Dendritic cell treated with granulocyte-macrophage colony-stimulating factor and Interleukin-4, amounts not matched to agents 40 ng/mL and 50 ng/mL, for 4 days (primary cell): ENCODE measurements around the gene APH1A.
A peak's percentile ranks its signal among the peaks of the same experiment; 100 is the strongest.
"Not testable (repeated sequence)": the region's sequence is repeated elsewhere in the genome, so short reads cannot be mapped to it uniquely, and the experiment has no call there.

ENCODE experiments used
- H3K27ac Mint-ChIP-seq: one replicate; pipeline ENCODE4 v1.8.0; 2022; ENCODE audit warnings: mild to moderate bottlenecking, mixed read lengths
- H3K27me3 Mint-ChIP-seq: one replicate; pipeline ENCODE4 v1.8.0; 2022; ENCODE audit warnings: mild to moderate bottlenecking, mixed read lengths
- H3K36me3 Mint-ChIP-seq: one replicate; pipeline ENCODE4 v1.8.0; 2022; ENCODE audit warnings: low read depth, mixed read lengths
- H3K4me1 Mint-ChIP-seq: one replicate; pipeline ENCODE4 v1.8.0; 2022; ENCODE audit warnings: low read depth, mixed read lengths
- H3K4me3 Mint-ChIP-seq: one replicate; pipeline ENCODE4 v1.8.0; 2022; ENCODE audit warnings: mild to moderate bottlenecking, moderate library complexity, mixed read lengths
- H3K9me3 Mint-ChIP-seq: one replicate; pipeline ENCODE4 v1.8.0; 2022; ENCODE audit warnings: mixed read lengths
- intact Hi-C: fragments of 100-400 bp; cut with micrococcal nuclease; formaldehyde crosslinking; loops from one replicate; pipeline ENCODE4 v1.15.0; 2022

The APH1A gene

GRCh38 chr1:150259217-150259616 lies 9.6 kb downstream of the APH1A start:
- Mint-ChIP-seq H3K4me1 (peaks cover 34% of the 10 kb centered on the region), H3K36me3 (peaks cover under 1% of the 10 kb centered on the region), H3K27me3 (peaks cover 50% of the 10 kb centered on the region), H3K4me3 (no peak overlapping the region), H3K27ac (no peak overlapping the region), H3K9me3 (no peaks in the 10 kb centered on the region)
- intact Hi-C loops: loop anchor here (10.0 kb wide), 1 partner anchor 166 kb away; no protein-coding TSS in a partner anchor

GRCh38 chr1:150257624-150258585 lies 10.9 kb downstream of the APH1A start, which contains the start of gene CA14:
CA14 (plus strand) TSS chr1:150257774; CDS start chr1:150258129, 355 bp downstream.
- H3K27me3 Mint-ChIP-seq: peaks cover 56% of the 10 kb centered on the region
- no peaks in the 10 kb centered on the region for H3K36me3 Mint-ChIP-seq
- intact Hi-C loops: loop anchor here (10.0 kb wide), 1 partner anchor 167 kb away; no protein-coding TSS in a partner anchor
- H3K9me3 Mint-ChIP-seq: no peaks in the 10 kb centered on the region
- peak within 1 kb of the TSS; percentile 23 for H3K27ac Mint-ChIP-seq
- no peak within 1 kb of the TSS for H3K4me3 Mint-ChIP-seq
- peaks cover 30% of the 10 kb centered on the region for H3K4me1 Mint-ChIP-seq

GRCh38 chr1:150256554-150257341 lies 12.1 kb downstream of the APH1A start:
- peaks cover 30% of the 10 kb centered on the region for H3K4me1 Mint-ChIP-seq
- intact Hi-C loops: loop anchor here (1.0 to 10.0 kb wide), 2 partner anchors 25 to 168 kb away; no protein-coding TSS in a partner anchor
- H3K36me3 Mint-ChIP-seq: no peaks in the 10 kb centered on the region
- no peak overlapping the region for H3K4me3 Mint-ChIP-seq
- peaks cover 62% of the 10 kb centered on the region for H3K27me3 Mint-ChIP-seq
- H3K9me3 Mint-ChIP-seq: no peaks in the 10 kb centered on the region
- peak overlapping the region; percentile 70 for H3K27ac Mint-ChIP-seq

- Mint-ChIP-seq H3K4me3 (peak overlapping the region; percentile 46), H3K27me3 (peaks cover 62% of the 10 kb centered on the region), H3K27ac (peak overlapping the region; percentile 70), H3K9me3 (no peaks in the 10 kb centered on the region), H3K4me1 (peaks cover 30% of the 10 kb centered on the region), H3K36me3 (no peaks in the 10 kb centered on the region)
- intact Hi-C loops: loop anchor here (1.0 to 10.0 kb wide), 2 partner anchors 25 to 169 kb away; no protein-coding TSS in a partner anchor
These were observed 12.6 kb downstream of the APH1A start for GRCh38 chr1:150256198-150256553.

- Mint-ChIP-seq H3K27me3 (peaks cover 20% of the 10 kb centered on the region), H3K27ac (no peak overlapping the region), H3K9me3 (no peaks in the 10 kb centered on the region), H3K4me3 (no peak overlapping the region), H3K36me3 (no peaks in the 10 kb centered on the region), H3K4me1 (no peaks in the 10 kb centered on the region)
- intact Hi-C loops: loop anchor here (10.0 kb wide), 1 partner anchor 175 kb away; no protein-coding TSS in a partner anchor
These were observed 18.9 kb downstream of the APH1A start for GRCh38 chr1:150249936-150250335.

GRCh38 chr1:150243003-150243402 lies 25.8 kb downstream of the APH1A start:
- Mint-ChIP-seq H3K36me3 (no peaks in the 10 kb centered on the region), H3K9me3 (no peaks in the 10 kb centered on the region), H3K27me3 (peaks cover 6% of the 10 kb centered on the region), H3K4me1 (no peaks in the 10 kb centered on the region), H3K4me3 (no peak overlapping the region), H3K27ac (no peak overlapping the region)
- intact Hi-C loops: no loop called here

GRCh38 chr1:150237746-150238145 lies 31.1 kb downstream of the APH1A start:
- Mint-ChIP-seq H3K27me3 (peaks cover 1% of the 10 kb centered on the region), H3K27ac (no peak overlapping the region), H3K4me3 (no peak overlapping the region), H3K36me3 (peaks cover 11% of the 10 kb centered on the region), H3K9me3 (no peaks in the 10 kb centered on the region), H3K4me1 (peaks cover 17% of the 10 kb centered on the region)
- intact Hi-C loops: loop anchor here (2.0 to 10.0 kb wide), 2 partner anchors 31 to 73 kb away; partner anchors contain the start of gene APH1A

- not testable (repeated sequence) for H3K9me3 Mint-ChIP-seq, H3K27me3 Mint-ChIP-seq, H3K27ac Mint-ChIP-seq, H3K4me3 Mint-ChIP-seq
- intact Hi-C loops: loop anchor here (2.0 to 10.0 kb wide), 2 partner anchors 32 to 72 kb away; partner anchors contain the start of gene APH1A
- peaks cover 17% of the 10 kb centered on the region for H3K4me1 Mint-ChIP-seq
- H3K36me3 Mint-ChIP-seq: peaks cover 11% of the 10 kb centered on the region
These were observed 31.6 kb downstream of the APH1A start for GRCh38 chr1:150237176-150237575.

GRCh38 chr1:150236614-150237100 lies 32.2 kb downstream of the APH1A start:
- intact Hi-C loops: loop anchor here (2.0 to 10.0 kb wide), 2 partner anchors 32 to 72 kb away; partner anchors contain the start of gene APH1A
- H3K9me3 Mint-ChIP-seq: no peaks in the 10 kb centered on the region
- H3K4me1 Mint-ChIP-seq: peaks cover 17% of the 10 kb centered on the region
- no peak overlapping the region for H3K27ac Mint-ChIP-seq
- H3K4me3 Mint-ChIP-seq: no peak overlapping the region
- H3K36me3 Mint-ChIP-seq: peaks cover 11% of the 10 kb centered on the region
- H3K27me3 Mint-ChIP-seq: peaks cover 1% of the 10 kb centered on the region

GRCh38 chr1:150235852-150236613 lies 32.8 kb downstream of the APH1A start, which contains the start of gene ANP32E:
ANP32E (minus strand) TSS chr1:150236112; CDS start chr1:150235786, 326 bp downstream.
- Mint-ChIP-seq H3K27ac (no peak within 1 kb of the TSS), H3K4me3 (no peak within 1 kb of the TSS), H3K4me1 (peaks cover 17% of the 10 kb centered on the region), H3K36me3 (peaks cover 11% of the 10 kb centered on the region), H3K27me3 (peaks cover 1% of the 10 kb centered on the region), H3K9me3 (no peaks in the 10 kb centered on the region)
- intact Hi-C loops: loop anchor here (2.0 to 10.0 kb wide), 2 partner anchors 33 to 71 kb away; partner anchors contain the start of gene APH1A

- intact Hi-C loops: loop anchor here (10.0 kb wide), 1 partner anchor 71 kb away; no protein-coding TSS in a partner anchor
- Mint-ChIP-seq H3K4me1 (peaks cover 17% of the 10 kb centered on the region), H3K9me3 (no peaks in the 10 kb centered on the region), H3K36me3 (peaks cover 17% of the 10 kb centered on the region), H3K27ac (no peak overlapping the region), H3K27me3 (peaks cover 1% of the 10 kb centered on the region), H3K4me3 (no peak overlapping the region)
These were observed 33.4 kb downstream of the APH1A start for GRCh38 chr1:150235294-150235851.

- no peak overlapping the region for H3K4me3 Mint-ChIP-seq
- H3K4me1 Mint-ChIP-seq: peaks cover 17% of the 10 kb centered on the region
- no peak overlapping the region for H3K27ac Mint-ChIP-seq
- peaks cover 1% of the 10 kb centered on the region for H3K27me3 Mint-ChIP-seq
- no peaks in the 10 kb centered on the region for H3K9me3 Mint-ChIP-seq
- intact Hi-C loops: loop anchor here (10.0 kb wide), 1 partner anchor 70 kb away; no protein-coding TSS in a partner anchor
- peaks cover 24% of the 10 kb centered on the region for H3K36me3 Mint-ChIP-seq
These were observed 34.1 kb downstream of the APH1A start for GRCh38 chr1:150234566-150235293.
